ENCODE data around the gene DDX1. TPM values are rescaled to one million over a fixed set of nuclear protein-coding genes. Genes with fewer than 3 reads are reported as not detected.

The DDX1 gene
- total and polyA plus RNA-seq, 9 of the 15 experiments (the other 6 are each of a cell fraction or from before 2014, with no cell fraction given), result 116 to 277 (median 232) TPM

- TF ChIP-seq CBX2 (IDR thresholded peaks at IDR 0.05; ENCODE audit: insufficient read depth, low read length, poor library complexity, severe bottlenecking) (no peak), TBP (optimal IDR thresholded peaks at IDR 0.05; ENCODE audit: low read depth, low read length) (peak; percentile 33), ZNF75A (CRISPR knock-in tag; IDR thresholded peaks at IDR 0.05) (no peak), ZNF274 (IDR thresholded peaks at IDR 0.05; ENCODE audit: borderline replicate concordance, low read depth, low read length) (no peak), ZBTB2 (IDR thresholded peaks at IDR 0.05) (0 out of 2 replicates have a peak, but pooled peaks have one; percentile 53), MED1 (CRISPR knock-in tag; IDR thresholded peaks at IDR 0.05; ENCODE audit: borderline replicate concordance) (no peak), RBM22 (IDR thresholded peaks at IDR 0.05; ENCODE audit: low read depth, low read length, poor library complexity, severe bottlenecking) (no peak), ZNF407 (IDR thresholded peaks at IDR 0.05; ENCODE audit: low read depth) (no peak), ZNF717 (CRISPR knock-in tag; IDR thresholded peaks at IDR 0.05) (no peak), ZNF398 (CRISPR knock-in tag; IDR thresholded peaks at IDR 0.05) (no peak), NUFIP1 (IDR thresholded peaks at IDR 0.05; ENCODE audit: partially characterized antibody) (no peak), ZBTB43 (CRISPR knock-in tag; IDR thresholded peaks at IDR 0.05) (no peak), PHF20 (IDR thresholded peaks at IDR 0.05; ENCODE audit: partially characterized antibody) (no peak), SP1 (CRISPR knock-in tag; IDR thresholded peaks at IDR 0.05) (0 out of 2 replicates have a peak, but pooled peaks have one; percentile 32), ZBED1 (IDR thresholded peaks at IDR 0.05) (0 out of 2 replicates have a peak, but pooled peaks have one; percentile 74), ZNF134 (CRISPR knock-in tag; conservative IDR thresholded peaks at IDR 0.05) (no peak), BRCA1 (IDR thresholded peaks at IDR 0.05) (no peak), BRCA1 (CRISPR knock-in tag; IDR thresholded peaks at IDR 0.05) (no peak)
Observed at GRCh38 chr2:15557887-15558311, 33.8 kb upstream of the DDX1 start (continued).

Measured in K562 (cell line).